ENCODE measurements around the gene PDE1A.

GRCh38 chr2:182318466-182319220, 108.2 kb downstream of the PDE1A start:
- TF ChIP-seq, protein P1, sequence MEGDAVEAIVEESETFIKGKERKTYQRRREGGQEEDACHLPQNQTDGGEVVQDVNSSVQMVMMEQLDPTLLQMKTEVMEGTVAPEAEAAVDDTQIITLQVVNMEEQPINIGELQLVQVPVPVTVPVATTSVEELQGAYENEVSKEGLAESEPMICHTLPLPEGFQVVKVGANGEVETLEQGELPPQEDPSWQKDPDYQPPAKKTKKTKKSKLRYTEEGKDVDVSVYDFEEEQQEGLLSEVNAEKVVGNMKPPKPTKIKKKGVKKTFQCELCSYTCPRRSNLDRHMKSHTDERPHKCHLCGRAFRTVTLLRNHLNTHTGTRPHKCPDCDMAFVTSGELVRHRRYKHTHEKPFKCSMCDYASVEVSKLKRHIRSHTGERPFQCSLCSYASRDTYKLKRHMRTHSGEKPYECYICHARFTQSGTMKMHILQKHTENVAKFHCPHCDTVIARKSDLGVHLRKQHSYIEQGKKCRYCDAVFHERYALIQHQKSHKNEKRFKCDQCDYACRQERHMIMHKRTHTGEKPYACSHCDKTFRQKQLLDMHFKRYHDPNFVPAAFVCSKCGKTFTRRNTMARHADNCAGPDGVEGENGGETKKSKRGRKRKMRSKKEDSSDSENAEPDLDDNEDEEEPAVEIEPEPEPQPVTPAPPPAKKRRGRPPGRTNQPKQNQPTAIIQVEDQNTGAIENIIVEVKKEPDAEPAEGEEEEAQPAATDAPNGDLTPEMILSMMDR (IDR thresholded peaks at IDR 0.05), result no peak
- TF ChIP-seq POLR2AphosphoS5 (IDR thresholded peaks at IDR 0.05), result no peak

Data from prostate gland (tissue), 2 donors.